Mesenchymal stem cell (in vitro differentiated cells and primary cell): ENCODE measurements around the gene DNMT3L.
"Not testable (repeated sequence)": the region's sequence is repeated elsewhere in the genome, so short reads cannot be mapped to it uniquely, and the experiment has no call there.

Experiments
- DNase-seq: peaks from one replicate; pipeline ENCODE4 v3.0.0-alpha.2; 2013
- H2AFZ ChIP-seq: one replicate; pipeline ENCODE4 v1.6.1; 2013; ENCODE audit warnings: low read depth, mild to moderate bottlenecking, control low read depth, inconsistent platforms, low read length, moderate library complexity
- H2AK5ac ChIP-seq: 2 replicates; pipeline ENCODE4 v1.6.1; 2013; ENCODE audit warnings: low read length, moderate library complexity, mild to moderate bottlenecking, inconsistent platforms; ENCODE audit not compliant: severe bottlenecking
- H2BK120ac ChIP-seq: one replicate; pipeline ENCODE4 v1.6.1; 2013; ENCODE audit warnings: low read depth, mild to moderate bottlenecking, inconsistent platforms, low read length, moderate library complexity
- H2BK12ac ChIP-seq, 2 experiments: one replicate each; pipeline ENCODE4 v1.6.1; 2013; ENCODE audit warnings: inconsistent platforms in 2 of 2, low read length in 2 of 2, mild to moderate bottlenecking in 2 of 2, moderate library complexity in 2 of 2, control low read depth in 1 of 2
- H2BK15ac ChIP-seq: one replicate; pipeline ENCODE4 v1.6.1; 2013; ENCODE audit warnings: mild to moderate bottlenecking, low read depth, inconsistent platforms; ENCODE audit not compliant: poor library complexity, severe bottlenecking
- H2BK5ac ChIP-seq: 2 replicates; pipeline ENCODE4 v1.6.1; 2013; ENCODE audit warnings: low read depth, mild to moderate bottlenecking, low read length, control low read depth, inconsistent platforms; ENCODE audit not compliant: poor library complexity, severe bottlenecking
- H3K14ac ChIP-seq, 2 experiments: one replicate each; pipeline ENCODE4 v1.6.1; 2013; ENCODE audit warnings: inconsistent platforms in 2 of 2, low read length in 2 of 2, control low read depth in 1 of 2, mild to moderate bottlenecking in 1 of 2, moderate library complexity in 1 of 2
- H3K18ac ChIP-seq, 2 experiments: one replicate each; pipeline ENCODE4 v1.6.1; 2013; ENCODE audit warnings: inconsistent platforms in 2 of 2, low read length in 2 of 2, control low read depth in 1 of 2, low read depth in 1 of 2, mild to moderate bottlenecking in 1 of 2
- H3K23ac ChIP-seq, 2 experiments: one replicate each; pipeline ENCODE4 v1.6.1; 2013; ENCODE audit warnings: inconsistent platforms in 2 of 2, low read length in 2 of 2, mild to moderate bottlenecking in 2 of 2, moderate library complexity in 2 of 2, control low read depth in 1 of 2
- H3K27ac ChIP-seq: 2 replicates; pipeline ENCODE4 v1.5.1; 2013; ENCODE audit warnings: mild to moderate bottlenecking, moderate library complexity, low read length, control low read depth, inconsistent platforms; ENCODE audit not compliant: poor library complexity, severe bottlenecking
- H3K27me3 ChIP-seq, 2 experiments: 2 replicates each; pipeline versions ENCODE4 v1.6.1 to v1.7.0; 2013; ENCODE audit warnings: low read length in 2 of 2, mild to moderate bottlenecking in 2 of 2, moderate library complexity in 2 of 2, control low read depth in 1 of 2, inconsistent platforms in 1 of 2; ENCODE audit not compliant: control insufficient read depth in 1 of 2, insufficient read depth in 1 of 2
- H3K36me3 ChIP-seq, 2 experiments: 2 replicates each; pipeline versions ENCODE4 v1.6.1 to v1.7.0; 2013; ENCODE audit warnings: low read length in 2 of 2, control low read depth in 1 of 2, inconsistent platforms in 1 of 2, low read depth in 1 of 2, mild to moderate bottlenecking in 1 of 2; ENCODE audit not compliant: insufficient read depth in 2 of 2, control insufficient read depth in 1 of 2
- H3K4ac ChIP-seq, 2 experiments: one replicate each; pipeline ENCODE4 v1.6.1; 2013; ENCODE audit warnings: inconsistent platforms in 2 of 2, low read length in 2 of 2, mild to moderate bottlenecking in 2 of 2, moderate library complexity in 2 of 2, control low read depth in 1 of 2, low read depth in 1 of 2
- H3K4me1 ChIP-seq: 2 replicates; pipeline ENCODE4 v1.6.1; 2013; ENCODE audit warnings: low read depth, low read length, control low read depth; ENCODE audit not compliant: control insufficient read depth, insufficient read depth
- H3K4me2 ChIP-seq: 2 replicates; pipeline ENCODE4 v1.6.1; 2013; ENCODE audit warnings: low read length, mild to moderate bottlenecking, inconsistent platforms; ENCODE audit not compliant: poor library complexity, severe bottlenecking
- H3K4me3 ChIP-seq, 2 experiments: 2 replicates each; pipeline versions ENCODE4 v1.5.1 to v1.7.0; 2013; ENCODE audit warnings: low read length in 2 of 2, mild to moderate bottlenecking in 2 of 2, control low read depth in 1 of 2, low read depth in 1 of 2; ENCODE audit not compliant: insufficient read depth in 1 of 2
- H3K79me1 ChIP-seq: replicated peaks from 2 replicates; pipeline ENCODE4 v1.6.1; 2013; ENCODE audit warnings: mild to moderate bottlenecking, control low read depth, low read length, inconsistent platforms; ENCODE audit not compliant: poor library complexity, severe bottlenecking
- H3K9ac ChIP-seq: 2 replicates; pipeline ENCODE4 v1.7.0; 2013; ENCODE audit warnings: mild to moderate bottlenecking, low read length, moderate library complexity
- H3K9me3 ChIP-seq: 2 replicates; pipeline ENCODE4 v1.7.0; 2013; ENCODE audit warnings: mild to moderate bottlenecking, low read length; ENCODE audit not compliant: control insufficient read depth
- H4K8ac ChIP-seq: one replicate; pipeline ENCODE4 v1.6.1; 2013; ENCODE audit warnings: inconsistent platforms, mild to moderate bottlenecking, low read length, moderate library complexity
- H4K91ac ChIP-seq: one replicate; pipeline ENCODE4 v1.6.1; 2013; ENCODE audit warnings: mild to moderate bottlenecking, low read length, inconsistent platforms
- WGBS: methylation state at CpG from one replicate; pipeline ENCODE4 v1.1.7; 2013; ENCODE audit warnings: mixed read lengths; 5-methylcytosine and 5-hydroxymethylcytosine counted together

The DNMT3L gene

GRCh38 chr21:44243980-44244379, 17.7 kb downstream of the DNMT3L start:
- H4K91ac ChIP-seq, H3K27ac ChIP-seq, H2AK5ac ChIP-seq, H2BK5ac ChIP-seq, H3K23ac ChIP-seq, H2BK12ac ChIP-seq, H3K18ac ChIP-seq, H2AFZ ChIP-seq, DNase-seq, H3K9me3 ChIP-seq, H3K4me2 ChIP-seq, H3K4ac ChIP-seq, H3K36me3 ChIP-seq, H3K4me3 ChIP-seq, H2BK15ac ChIP-seq, H3K4me1 ChIP-seq, H3K79me1 ChIP-seq, H4K8ac ChIP-seq, H3K27me3 ChIP-seq, H3K9ac ChIP-seq, H2BK120ac ChIP-seq, H3K14ac ChIP-seq: not testable (repeated sequence)
- no CpG with 5 or more reads among the region's 15 CpGs for WGBS

- not testable (repeated sequence) for H3K4ac ChIP-seq, H2BK15ac ChIP-seq, H3K9me3 ChIP-seq, H2BK5ac ChIP-seq, H2AFZ ChIP-seq, H4K8ac ChIP-seq, H2BK120ac ChIP-seq, H3K79me1 ChIP-seq, H2BK12ac ChIP-seq, DNase-seq, H3K4me2 ChIP-seq, H3K9ac ChIP-seq, H3K4me3 ChIP-seq, H3K27me3 ChIP-seq, H2AK5ac ChIP-seq, H3K4me1 ChIP-seq, H3K36me3 ChIP-seq, H3K23ac ChIP-seq, H3K27ac ChIP-seq, H3K18ac ChIP-seq, H4K91ac ChIP-seq, H3K14ac ChIP-seq
- WGBS = no CpG with 5 or more reads among the region's 27 CpGs
These were observed 20.4 kb downstream of the DNMT3L start for GRCh38 chr21:44241281-44241680.

DNA sequence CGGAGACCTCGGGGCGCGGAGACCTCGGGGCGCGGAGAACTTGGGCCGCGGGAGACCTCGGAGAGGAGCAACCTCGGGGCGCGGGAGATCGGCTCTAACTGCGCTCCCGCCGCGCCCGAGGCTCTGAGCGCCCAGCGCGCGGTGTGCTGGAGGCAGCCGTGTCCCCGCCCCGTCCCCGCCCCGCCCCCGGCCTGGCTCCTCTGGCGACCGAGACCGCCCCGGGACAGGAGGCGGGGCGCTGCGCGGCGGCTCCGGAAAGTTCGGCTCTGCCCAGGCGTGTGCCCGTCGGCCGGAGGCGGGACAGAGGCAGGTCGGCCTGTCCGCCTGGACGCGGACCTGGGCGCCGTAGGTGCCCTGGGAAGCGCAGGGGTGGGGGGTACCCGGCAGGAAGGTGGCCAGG, 20.9 kb downstream of the DNMT3L start, which contains the start of gene ICOSLG:
ICOSLG (minus strand) TSS at position 102 of the 400 bp plus-strand sequence. CDS start 126 bp downstream, outside the sequence.
- H2AFZ ChIP-seq, H2BK15ac ChIP-seq, H3K79me1 ChIP-seq, H3K4me2 ChIP-seq, H3K18ac ChIP-seq, H3K9me3 ChIP-seq, H3K4me1 ChIP-seq, H4K8ac ChIP-seq, DNase-seq, H4K91ac ChIP-seq, H3K23ac ChIP-seq, H3K9ac ChIP-seq, H3K27me3 ChIP-seq, H2BK5ac ChIP-seq, H3K4ac ChIP-seq, H3K4me3 ChIP-seq, H3K36me3 ChIP-seq, H3K14ac ChIP-seq, H2BK12ac ChIP-seq, H3K27ac ChIP-seq, H2BK120ac ChIP-seq, H2AK5ac ChIP-seq: not testable (repeated sequence)
- WGBS = no CpG with 5 or more reads among the region's 53 CpGs

DNA sequence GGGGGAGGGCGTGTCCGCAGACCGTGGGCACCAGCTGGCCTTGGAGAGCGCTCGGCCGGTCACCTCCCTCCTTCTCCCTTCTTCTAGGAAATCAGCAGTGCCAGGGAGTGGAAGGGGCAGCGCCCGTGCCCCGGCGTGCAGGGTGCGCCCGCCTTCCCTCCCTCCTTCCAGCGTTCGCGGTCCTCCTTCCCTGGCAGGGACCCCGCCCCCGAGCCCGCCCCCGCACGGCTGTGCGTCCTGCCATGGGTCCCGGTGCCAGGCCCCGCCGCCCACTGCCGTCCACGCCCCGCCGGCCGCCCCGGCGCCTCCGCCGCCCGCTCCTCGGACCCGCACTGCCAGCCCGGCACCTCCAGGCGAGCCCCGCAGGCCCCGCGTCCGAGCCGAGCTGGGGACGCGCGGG, 21.3 kb downstream of the DNMT3L start:
- H2AK5ac ChIP-seq, H3K14ac ChIP-seq, H4K8ac ChIP-seq, H2BK15ac ChIP-seq, DNase-seq, H3K27ac ChIP-seq, H3K18ac ChIP-seq, H3K9ac ChIP-seq, H3K27me3 ChIP-seq, H3K36me3 ChIP-seq, H3K79me1 ChIP-seq, H3K4me1 ChIP-seq, H3K4me3 ChIP-seq, H3K23ac ChIP-seq, H3K4ac ChIP-seq, H3K4me2 ChIP-seq, H4K91ac ChIP-seq, H2BK12ac ChIP-seq, H2AFZ ChIP-seq, H2BK5ac ChIP-seq, H3K9me3 ChIP-seq, H2BK120ac ChIP-seq: not testable (repeated sequence)
- WGBS = no CpG with 5 or more reads among the region's 46 CpGs
